H1 (cell line): Measurements from ENCODE around the gene VGLL2. TPM values are rescaled to one million over a fixed set of nuclear protein-coding genes. Genes with fewer than 3 reads are reported as not detected.

Experiments
- ASH2L ChIP-seq: fragments of 200-600, 300-600 bp; sonication (generic); IDR thresholded peaks from one replicate; pipeline ENCODE4 v1.7.1; 2017; ENCODE audit warnings: low read length
- BACH1 ChIP-seq: IDR thresholded peaks from 2 replicates; pipeline ENCODE4 v1.6.1; 2012; ENCODE audit warnings: low read length, improper control_type of control experiment
- polyA plus RNA-seq, 7 experiments: library from polyadenylated mRNA; depleted of rRNA in 3 of 7; stranded (reverse) in 5 of 7; unstranded in 2 of 7; fragments of >200 nt in 5 of 7; fragments of 200-250 nt in 2 of 7; gene quantifications; 1 replicate in 5 of 7; 2 replicates in 1 of 7; 4 replicates in 1 of 7; pipeline versions ENCODE4 v1.2.1 to v1.2.3, GENCODE V29; 2011 to 2013; ENCODE audit warnings: missing spikeins in 2 of 7, mixed read lengths in 2 of 7
- total RNA-seq: library from RNA; stranded (reverse); fragmentation: NEBNext Ultra II Directional; extraction: Animal tissue kit (Norgen Biotek cat#: 25700); gene quantifications from 2 replicates; pipeline ENCODE4 v1.2.1, GENCODE V29; 2021

The VGLL2 gene
- total and polyA plus RNA-seq, 2 of the 8 experiments (the other 6 are each of a cell fraction or from before 2014, with no cell fraction given) = not detected

GRCh38 chr6:117265410-117266256, at the start of gene VGLL2 (continued):
- TF ChIP-seq ASH2L (peak; percentile 87), BACH1 (no peak)
